Activated CD4-positive, CD25-positive, alpha-beta regulatory T cell treated with anti-CD3 and anti-CD28 coated beads, Interleukin-2, amount 50 U/mL, for 72 hours (primary cell): ENCODE data around the gene FTO.

ENCODE experiments used
- DNase-seq: peaks from one replicate; pipeline ENCODE4 v3.0.0; 2021

The FTO gene

DNA sequence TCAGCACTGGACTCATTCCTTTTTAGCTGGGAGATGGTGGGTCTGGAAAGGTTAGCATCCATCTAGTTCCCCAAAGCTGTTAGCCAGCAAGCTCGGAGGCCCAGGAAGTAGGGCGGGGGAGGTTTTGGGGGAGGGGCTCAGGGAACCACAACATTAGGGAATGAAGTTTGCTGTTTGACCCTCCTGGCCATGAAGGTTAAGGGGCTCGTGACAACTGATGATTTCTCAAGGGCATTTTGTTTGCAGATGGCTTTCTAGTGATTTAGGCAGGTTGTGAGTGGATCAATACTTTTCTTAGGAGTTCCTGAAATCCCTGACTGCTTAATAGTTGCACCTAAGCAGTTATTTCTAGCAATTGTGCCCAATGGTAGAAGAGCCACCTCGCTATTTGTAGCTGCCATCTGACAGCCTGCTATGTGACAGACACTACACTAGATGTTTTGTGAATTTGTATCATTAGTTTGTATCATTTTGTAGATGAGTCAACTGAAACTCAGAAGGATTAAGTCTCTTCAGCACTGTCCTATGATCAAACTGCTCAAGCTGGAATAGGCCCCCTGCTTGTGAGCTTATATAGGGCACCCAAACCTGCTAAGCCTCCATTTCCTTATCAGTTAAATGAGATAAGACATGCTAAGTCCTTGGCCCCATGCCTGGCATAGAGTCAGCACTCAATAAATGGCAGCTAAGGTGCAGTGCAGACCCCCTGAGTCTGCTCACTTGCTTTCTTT is 436.3 kb downstream of the FTO start:
- DNase-seq, result no peak

DNA sequence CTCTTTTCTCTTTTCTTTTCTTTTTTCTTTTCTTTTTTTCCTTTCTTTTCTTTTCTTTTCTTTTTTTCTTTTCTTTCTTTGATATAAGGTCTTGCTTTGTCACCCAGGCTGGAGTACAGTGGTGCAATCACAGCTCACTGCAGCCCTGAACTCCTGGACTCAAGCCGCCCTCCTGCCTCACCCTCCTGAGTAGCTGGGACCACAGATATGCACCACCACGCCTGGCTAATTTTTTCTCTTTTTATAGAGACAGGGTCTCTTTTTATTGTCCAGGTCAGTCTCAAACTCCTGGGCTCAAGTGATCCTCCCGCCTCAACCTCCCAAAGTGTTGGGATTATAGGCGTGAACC is 436.8 kb downstream of the FTO start:
- DNase-seq, result no peak

DNA sequence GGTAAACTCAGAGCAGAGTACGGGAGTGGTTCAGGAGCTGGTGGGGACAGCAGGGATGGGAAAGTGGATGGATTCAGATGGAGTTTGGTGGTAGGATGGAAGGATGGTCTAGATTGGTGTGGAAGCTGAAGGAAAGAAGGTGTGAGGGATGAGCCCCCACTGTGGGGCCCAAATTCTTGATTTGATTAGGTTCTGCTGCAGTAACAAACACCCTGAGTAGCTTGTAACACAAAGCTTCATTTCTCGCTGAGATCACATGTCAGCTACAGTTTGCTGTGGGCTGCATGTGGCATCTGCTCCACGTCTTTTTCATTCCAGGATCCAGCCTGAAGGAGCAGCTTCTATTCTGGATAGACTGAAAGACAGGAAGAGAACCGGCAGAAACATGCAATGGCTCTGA is 438.8 kb downstream of the FTO start:
- no peak for DNase-seq

DNA sequence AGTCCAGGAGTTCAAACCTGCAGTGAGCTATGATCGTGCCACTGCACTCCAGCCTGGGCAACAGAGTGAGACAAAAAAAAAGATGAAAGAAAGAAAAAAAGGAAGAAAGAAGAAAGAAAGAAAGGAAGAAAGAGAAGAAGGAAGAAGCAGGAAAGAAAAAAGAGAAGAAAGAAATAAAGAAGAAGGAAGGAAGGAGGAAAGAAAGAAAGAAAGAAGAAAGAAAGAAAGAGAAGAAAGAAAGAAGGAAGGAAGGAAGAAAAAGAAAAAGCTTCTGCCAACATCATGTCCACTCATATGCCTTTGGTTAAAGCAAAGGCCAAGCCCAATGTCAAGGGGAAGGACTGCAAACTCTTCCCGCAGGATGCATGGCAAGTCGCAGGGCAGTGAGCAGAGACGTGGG is 439.5 kb downstream of the FTO start:
- no peak for DNase-seq

DNA sequence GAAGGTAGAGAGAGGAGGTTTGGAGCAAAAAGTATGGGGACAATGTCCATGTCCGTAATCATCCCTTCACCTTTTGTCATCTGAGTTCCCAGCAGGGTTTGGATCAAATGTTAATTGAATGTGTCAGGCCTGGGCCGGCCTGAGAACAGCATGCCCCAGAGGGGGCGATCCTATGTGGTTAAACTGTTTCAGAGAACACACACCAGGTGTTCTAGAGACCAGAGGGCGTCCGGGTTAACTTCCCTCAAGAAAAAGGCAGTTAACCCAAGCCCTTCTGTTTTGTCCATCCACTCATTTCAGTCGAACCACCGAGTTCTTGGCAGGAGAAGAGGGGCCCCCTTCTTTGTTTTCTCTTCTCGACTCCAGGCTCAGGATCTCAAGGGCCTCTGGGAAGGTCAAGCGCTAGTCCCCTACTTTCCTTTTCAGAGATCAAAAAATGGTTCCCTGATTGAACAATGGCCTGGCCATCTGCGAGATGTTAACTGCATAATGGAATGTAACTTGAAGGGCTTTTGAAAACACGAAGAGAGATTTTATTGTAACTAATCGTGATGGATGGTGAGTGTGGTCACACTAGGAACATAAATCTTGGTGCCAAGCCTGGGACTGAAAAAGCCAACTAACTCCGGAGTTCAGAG is 440.1 kb downstream of the FTO start:
- DNase-seq, result no peak

DNA sequence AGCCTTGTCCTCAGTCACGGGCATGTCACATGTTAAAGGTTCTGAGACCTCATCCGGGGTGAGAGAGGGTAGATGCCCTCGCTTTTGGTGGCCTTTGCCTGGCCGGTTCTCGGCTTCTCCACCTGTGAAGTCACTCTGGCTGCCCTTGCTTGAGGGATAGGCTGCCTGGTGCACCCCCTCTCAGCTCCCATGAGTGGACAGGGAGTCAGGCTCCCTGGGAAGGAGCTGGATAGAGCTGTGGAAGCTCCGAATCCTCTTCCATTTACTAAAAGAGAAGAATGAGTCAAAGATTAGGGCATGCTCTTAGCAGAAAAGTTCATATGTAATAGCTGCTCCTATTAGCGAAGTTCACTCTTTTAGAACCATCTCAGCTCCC is 440.6 kb downstream of the FTO start:
- DNase-seq, result no peak

DNA sequence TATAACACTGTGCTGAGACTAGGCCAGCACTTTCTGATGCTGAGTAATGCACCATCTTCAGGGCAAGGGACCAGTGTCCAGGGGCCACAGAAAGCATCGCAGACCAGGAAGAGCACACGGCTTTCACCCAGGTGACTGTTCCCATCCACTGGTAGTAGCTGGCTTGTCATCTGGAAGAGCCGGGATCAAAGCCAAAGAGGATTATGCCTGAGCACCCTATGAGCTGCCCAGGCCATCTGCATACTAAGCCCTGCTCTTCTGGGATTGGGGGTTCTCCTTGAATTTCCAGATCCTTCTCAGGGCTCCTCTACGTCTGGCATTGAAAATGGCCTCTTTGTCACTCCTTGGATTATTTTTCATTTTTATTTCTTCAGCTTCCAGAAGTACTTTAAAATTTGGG is 441.9 kb downstream of the FTO start:
- no peak for DNase-seq

DNA sequence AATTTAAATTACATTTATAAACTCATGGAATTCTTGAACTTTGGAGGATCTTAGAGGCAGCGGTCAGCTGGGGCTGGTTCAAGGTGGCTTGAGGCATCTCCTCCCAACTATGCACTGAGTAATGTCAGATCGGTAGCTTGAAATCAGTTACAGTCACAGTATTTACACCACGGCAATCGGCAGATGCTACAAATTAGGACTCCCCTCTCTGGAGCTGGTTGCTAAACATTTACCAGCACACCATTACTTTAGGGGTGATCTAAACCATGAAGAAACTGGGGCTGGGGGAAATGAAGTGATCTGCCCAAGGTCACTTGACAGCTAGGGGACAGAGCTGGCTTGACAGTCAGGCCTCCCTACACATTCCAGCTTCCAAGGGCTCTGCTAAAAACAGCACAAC is 445.0 kb downstream of the FTO start:
- no peak for DNase-seq

DNA sequence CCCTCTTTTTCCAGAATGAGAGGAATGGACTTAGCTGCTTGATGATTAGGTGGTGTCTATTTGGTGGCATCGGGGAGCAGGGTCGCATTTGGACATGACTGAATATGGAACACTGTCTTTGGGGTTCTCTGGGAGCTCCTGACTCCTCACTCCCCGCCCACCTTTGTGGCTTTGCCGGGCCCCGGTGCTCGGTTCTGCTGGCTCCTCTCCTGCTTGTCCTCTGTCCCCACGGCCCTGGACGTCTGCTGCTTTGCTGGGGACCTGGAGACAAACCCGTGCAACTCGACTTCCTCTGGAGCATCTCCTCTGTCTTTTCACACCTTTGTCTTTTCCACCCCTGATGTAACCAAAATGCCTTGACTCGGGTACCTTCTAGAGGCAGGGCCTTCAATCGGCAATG is 446.9 kb downstream of the FTO start:
- no peak for DNase-seq

DNA sequence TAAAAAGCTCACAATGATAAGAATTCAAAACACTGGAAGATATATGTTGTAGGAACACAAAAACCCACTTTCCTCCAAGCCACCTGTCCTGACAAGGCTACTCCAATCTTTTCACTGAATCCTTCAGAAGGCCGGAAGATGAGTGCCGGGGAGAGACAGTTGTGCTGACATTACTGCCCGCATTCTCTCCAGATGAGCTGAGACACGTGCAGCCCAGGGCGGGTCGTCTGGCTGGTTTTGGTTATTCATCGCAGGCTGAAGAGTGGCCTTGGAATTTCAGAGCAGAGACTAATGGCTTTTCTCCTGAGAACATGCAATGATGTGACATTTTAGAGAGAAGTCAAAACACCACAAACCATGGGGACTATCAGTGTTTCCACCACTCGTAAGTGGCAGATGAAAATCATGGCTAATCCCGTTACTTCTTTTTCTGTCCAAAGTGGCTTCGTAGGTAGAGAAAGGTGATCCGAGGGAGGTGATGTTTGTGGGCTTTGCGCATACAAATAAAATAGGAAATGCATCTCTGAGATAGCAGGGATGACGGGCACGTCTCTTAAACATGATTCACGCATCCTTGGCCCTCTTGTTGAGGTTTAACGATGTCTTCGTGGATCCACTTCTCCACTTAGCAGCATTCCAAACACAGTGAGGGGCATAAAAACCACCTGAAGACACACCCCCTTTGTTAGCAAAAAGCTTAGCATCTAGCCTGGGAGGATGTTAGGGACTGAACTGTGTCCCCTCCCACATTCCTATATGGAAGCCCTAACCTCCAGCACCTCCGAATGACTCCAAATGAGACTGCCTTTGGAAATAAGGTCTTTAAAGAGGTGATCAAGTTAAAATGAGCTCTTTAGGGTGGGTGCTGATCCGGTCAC is 448.6 kb downstream of the FTO start:
- no peak for DNase-seq

DNA sequence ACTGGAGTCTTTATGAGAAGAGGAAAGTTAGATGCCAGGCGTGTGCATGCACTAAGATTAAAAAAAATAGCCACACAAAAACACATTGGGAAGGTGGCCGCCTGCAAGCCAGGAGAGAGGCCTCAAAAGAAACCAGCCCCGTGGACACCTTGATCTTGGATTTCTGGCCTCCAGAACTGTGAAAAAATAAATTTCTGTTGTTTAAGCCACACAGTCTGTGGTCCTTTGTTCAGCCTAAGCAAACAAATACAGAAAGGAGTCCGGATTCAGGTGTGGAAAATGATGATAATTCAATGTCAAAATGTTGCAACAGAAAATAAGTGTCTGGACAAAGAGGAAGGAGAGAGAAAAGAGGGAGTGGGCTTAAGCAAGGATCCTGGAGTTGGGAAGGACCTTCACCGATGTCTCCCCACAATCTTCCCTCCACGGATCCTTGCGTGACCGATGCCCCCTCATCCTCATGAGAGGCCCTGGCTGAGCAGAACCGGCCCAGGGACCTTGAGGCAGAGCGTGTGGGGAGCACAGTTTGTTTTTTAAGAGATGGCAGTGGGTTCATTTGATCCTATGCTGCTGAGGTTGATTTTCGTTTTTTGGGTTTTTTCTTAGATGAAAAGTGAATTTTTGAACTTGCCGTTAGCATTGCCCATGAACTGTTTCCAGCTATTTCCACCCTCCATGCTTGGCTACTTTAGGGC is 449.4 kb downstream of the FTO start:
- no peak for DNase-seq

DNA sequence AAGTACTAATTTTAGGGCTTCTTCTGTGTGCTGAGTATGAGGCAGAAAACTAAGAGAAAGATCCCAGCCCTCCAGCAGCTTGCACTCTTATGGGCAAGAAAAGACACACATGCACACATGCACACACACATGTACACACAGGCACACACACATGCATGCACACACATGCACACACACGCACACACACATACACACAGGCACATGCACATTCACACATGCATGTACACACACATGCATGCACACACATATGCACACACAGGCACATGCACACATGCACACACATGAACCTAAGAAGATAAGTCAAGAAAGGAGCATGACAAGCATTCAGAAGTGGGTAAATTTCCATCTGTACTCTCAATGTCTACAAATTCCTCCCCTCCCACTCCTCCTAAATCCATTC is 452.4 kb downstream of the FTO start:
- DNase-seq, result no peak

DNA sequence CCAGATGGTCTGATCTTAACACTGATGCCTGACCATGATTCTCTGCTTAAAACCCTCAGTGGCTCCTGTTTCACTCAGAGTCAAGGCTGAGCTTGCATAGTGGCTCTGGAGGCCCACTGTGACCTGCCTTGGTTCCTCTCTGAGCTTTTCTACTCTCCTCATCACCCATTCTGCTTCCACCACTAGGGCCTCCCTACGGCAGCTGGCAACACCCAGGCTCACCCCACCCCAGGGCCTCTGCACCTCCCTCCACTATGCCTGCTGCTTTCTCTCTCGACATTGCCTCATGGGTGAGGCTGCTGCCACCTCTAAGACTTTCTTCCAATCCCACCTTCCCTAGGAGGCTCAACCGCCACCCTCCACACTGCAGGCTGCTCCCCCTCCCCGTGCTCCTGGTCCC is 455.0 kb downstream of the FTO start:
- no peak for DNase-seq

DNA sequence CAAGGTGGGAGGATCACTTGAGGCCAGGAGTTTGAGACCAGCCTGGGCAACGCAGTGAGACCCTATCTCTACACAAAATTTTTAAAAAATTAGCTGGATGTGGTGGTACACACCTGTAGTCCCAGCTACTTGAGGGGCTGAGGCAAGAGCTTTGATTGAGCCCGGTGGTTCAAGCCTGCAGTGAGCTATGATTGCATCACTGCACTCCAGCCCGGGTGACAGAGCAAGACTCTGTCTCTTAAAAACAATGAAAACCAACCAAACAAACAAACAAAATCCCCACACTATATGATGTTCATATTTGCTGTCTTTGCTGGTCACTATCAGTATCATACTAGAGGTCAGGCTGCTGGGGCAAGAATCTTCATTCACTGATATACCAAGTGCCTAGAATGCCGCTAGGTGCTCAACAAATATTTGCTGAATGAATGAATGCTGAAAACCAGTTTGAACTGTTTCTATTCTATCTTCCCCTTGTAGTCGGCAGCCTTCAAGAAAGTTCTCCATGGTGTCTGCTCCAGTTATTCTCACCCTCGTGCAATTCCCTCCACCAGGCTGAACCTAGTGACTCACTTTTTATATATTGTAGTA is 455.6 kb downstream of the FTO start:
- no peak for DNase-seq

DNA sequence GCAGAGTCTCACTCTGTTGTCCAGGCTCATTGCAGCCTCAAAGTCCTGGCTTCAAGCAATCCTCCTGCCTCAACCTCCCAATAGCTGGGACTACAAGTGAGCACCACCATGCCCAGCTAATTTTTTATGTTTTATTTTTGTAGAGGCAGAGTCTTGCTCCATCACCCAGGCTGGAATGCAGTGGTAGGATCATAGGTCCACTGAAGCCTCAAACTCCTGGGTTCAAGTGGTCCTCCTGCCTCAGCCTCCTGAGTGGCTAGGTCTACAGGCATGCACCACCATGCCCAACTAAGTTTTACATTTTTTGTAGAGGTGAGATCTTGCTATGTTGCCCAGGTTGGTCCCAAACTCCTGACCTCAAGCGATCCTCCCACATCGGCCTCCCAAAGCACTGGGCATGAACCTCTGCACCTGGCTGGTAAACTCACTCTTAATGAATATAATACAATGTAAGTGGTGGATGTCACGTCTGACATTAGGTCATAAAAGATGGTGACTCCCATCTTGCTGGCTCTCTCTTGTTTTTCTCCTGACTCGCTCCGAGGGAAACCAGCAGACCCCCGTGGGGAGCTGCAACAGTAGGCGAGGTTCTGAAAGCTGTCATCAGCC is 456.4 kb downstream of the FTO start:
- no peak for DNase-seq

DNA sequence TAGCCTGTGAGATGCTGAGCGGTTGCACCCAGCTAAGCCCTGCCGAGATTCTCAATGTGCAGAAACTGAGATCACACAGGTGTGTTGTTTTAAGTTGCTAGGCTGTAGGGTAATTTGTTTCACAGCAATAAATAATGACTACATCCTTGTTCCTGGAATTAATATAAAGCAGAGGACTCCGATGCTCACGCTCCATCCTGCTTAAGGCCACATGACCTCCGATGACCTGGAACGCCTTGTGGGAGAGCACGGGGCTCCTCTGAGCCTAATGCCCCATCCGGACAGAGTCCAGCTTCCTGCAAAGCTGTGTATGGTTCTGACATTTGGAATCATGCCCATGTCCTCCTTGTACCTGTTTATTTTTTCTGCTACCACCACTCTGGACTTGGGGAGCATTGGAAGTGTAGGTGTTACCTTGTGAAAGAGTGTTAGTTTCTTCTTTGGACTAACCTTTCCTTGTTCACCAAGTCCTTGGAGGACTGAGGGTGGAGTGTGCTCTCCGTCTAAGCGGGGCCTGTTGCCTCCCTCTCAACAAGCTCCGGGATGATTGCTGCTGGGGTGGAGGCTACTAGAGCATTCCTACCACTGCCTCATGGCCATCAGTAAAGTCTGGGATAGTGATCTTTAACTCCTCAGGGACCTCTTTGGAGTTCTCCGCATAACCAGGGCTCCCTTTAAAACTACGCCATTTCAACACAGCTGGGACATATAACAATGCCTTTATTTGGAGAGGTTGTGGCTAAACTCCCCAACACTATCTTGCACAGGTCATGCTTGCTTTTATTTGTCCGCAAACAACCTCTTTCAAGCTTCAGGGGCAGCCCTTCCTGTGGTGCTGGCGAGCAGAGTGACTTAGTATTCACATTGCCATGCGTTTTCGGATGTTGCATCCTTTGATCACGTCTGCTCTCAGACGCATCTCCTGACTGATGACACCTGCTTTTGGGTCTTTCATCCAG is 457.3 kb downstream of the FTO start:
- no peak for DNase-seq

DNA sequence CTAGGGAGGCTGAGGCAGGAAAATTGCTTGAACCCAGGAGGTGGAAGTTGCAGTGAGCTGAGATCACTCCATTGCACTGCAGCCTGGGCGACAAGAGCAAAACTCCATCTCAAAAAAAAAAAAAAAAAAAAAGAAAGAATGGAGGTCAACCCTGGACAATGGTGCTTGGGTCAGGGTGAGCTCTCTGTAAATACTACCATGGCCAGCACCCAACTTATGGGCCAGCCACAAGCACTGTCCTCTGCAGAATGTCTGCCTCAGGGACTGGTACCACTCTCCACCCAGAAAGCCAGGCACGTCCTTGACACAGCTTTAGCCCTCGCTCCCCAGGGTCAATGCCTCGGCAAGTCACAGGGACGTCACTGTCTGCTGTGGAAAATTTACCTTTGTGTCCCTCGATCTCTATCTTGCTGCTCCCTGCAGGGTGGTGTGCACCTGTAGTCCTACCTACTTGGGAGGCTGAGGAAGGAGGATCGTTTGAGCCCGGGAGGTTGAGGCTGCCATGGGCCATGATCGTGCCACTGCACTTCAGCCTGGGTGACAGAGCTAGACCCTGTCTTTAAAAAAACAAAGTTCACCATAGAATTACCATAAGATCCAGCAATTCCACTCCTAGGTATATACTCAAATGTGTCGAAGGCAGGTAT is 459.4 kb downstream of the FTO start:
- DNase-seq, result no peak

DNA sequence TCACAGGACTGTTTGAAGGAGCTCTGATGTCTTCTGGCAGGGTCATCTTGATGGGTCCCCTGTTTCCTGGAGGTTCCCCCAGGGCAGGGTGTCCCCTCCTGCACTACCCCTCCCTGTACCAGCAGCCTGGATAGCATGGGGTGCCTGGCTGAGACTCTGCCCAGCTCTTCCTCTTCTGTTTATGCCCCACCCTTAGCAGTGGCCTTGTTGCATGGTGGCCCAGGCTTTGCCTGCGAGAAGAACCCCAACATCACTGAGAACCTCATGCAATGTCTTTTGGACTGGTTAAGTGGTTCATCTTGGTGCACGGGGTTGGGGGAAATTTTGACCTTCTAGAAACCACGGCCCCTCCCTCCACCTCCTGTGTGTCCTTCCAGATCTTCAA is 460.8 kb downstream of the FTO start:
- DNase-seq, result no peak

DNA sequence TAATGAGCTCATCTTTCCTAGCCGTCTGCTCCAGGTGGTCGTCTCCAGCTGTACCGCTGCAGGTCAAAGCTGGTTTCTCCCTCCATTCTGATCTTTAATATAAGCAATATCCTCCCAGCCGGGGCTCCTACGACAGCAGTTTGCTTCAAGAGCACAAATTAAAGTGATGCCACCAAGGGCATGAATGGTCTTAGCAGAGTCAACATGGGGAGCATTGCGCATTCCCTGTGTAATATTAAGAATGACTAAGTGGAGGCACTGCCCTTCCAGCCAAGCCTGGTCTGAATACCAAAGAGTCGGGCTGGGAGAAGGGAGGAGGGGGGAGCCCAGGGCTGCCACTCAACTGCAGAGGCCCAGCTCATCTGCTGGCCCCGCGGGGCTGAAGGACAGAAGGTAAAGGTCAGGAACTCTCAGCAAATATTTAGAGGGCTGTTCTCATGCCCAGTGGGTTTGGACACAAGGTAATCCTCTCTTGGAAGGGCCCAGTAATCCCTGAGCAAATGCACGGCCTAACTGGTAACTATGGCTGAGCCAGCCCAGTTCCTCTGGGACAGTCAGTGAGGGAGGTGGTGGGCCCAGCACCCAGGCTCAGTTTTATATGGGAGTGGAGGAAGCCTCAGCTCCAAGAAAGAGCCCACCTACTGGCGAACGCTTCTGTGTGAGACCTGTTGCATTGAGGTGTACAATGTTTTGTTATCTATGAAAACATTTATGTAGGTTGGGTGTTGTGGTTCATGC is 461.4 kb downstream of the FTO start:
- DNase-seq, result no peak
